SK-N-SH treated with all-trans-retinoic acid at 6 μM for 48 hours (cell line): ENCODE data around the gene ZNHIT3.

Experiments
- ATAC-seq: fragments of 200-7000 bp; cut with Tn5 transposase; 3 replicates; pipeline ENCODE4 v1.9.1; 2020; ENCODE audit warnings: mild to moderate bottlenecking, moderate library complexity
- ARNTL ChIP-seq: fragments of 450-650 bp; formaldehyde crosslinking; IDR thresholded peaks from 2 replicates; pipeline ENCODE4 v1.5.0; 2020; ENCODE audit warnings: low read depth, mild to moderate bottlenecking, moderate library complexity, borderline replicate concordance
- BACH2 ChIP-seq: fragments of 250-450 bp; sonication (Bioruptor Pico); IDR thresholded peaks from 2 replicates; pipeline ENCODE4 v1.9.0; 2021; ENCODE audit warnings: mild to moderate bottlenecking, borderline replicate concordance
- ESRRG ChIP-seq: fragments of 250-450 bp; sonication (Bioruptor Pico); IDR thresholded peaks from 2 replicates; pipeline ENCODE4 v1.6.1; 2021; ENCODE audit warnings: mild to moderate bottlenecking
- PPARA ChIP-seq: fragments of 250-450 bp; sonication (Bioruptor Pico); IDR thresholded peaks from 2 replicates; pipeline ENCODE4 v1.5.0; 2020; ENCODE audit warnings: mild to moderate bottlenecking, borderline replicate concordance
- RARB ChIP-seq: fragments of 250-450 bp; sonication (Bioruptor Pico); IDR thresholded peaks from 2 replicates; pipeline ENCODE4 v1.8.0; 2021; ENCODE audit warnings: mild to moderate bottlenecking, moderate library complexity
- SNAI2 ChIP-seq: fragments of 250-450 bp; sonication (Bioruptor Pico); IDR thresholded peaks from 2 replicates; pipeline ENCODE4 v1.5.0; 2020; ENCODE audit warnings: mild to moderate bottlenecking, moderate library complexity
- TCF4 ChIP-seq: fragments of 250-450 bp; sonication (Bioruptor Pico); IDR thresholded peaks from 2 replicates; pipeline ENCODE4 v1.8.0; 2021; ENCODE audit warnings: mild to moderate bottlenecking, moderate library complexity, borderline replicate concordance
- TOX ChIP-seq: fragments of 250-450 bp; sonication (Bioruptor Pico); IDR thresholded peaks from 2 replicates; pipeline ENCODE4 v1.8.0; 2021; ENCODE audit warnings: mild to moderate bottlenecking, moderate library complexity, borderline replicate concordance
- ZC3H10 ChIP-seq: fragments of 250-450 bp; sonication (Bioruptor Pico); IDR thresholded peaks from 2 replicates; pipeline ENCODE4 v1.5.1; 2021; ENCODE audit warnings: mild to moderate bottlenecking, moderate library complexity
- ZFP3 ChIP-seq: fragments of 250-450 bp; sonication (Bioruptor Pico); IDR thresholded peaks from 2 replicates; pipeline ENCODE4 v1.5.0; 2020; ENCODE audit warnings: mild to moderate bottlenecking, moderate library complexity
- ZFP30 ChIP-seq: fragments of 450-650 bp; formaldehyde crosslinking; IDR thresholded peaks from 2 replicates; pipeline ENCODE4 v1.5.0; 2022; ENCODE audit warnings: mild to moderate bottlenecking, moderate library complexity
- ZNF565 ChIP-seq: fragments of 450-650 bp; formaldehyde crosslinking; conservative IDR thresholded peaks from 2 replicates; pipeline ENCODE4 v1.5.0; 2020; ENCODE audit warnings: low read depth, mild to moderate bottlenecking, moderate library complexity
- ZNF70 ChIP-seq: fragments of 450-650 bp; formaldehyde crosslinking; IDR thresholded peaks from 2 replicates; pipeline ENCODE4 v1.5.0; 2020; ENCODE audit warnings: mild to moderate bottlenecking, moderate library complexity
- TF ChIP-seq, protein P1 (sequence below): fragments of 250-450 bp; sonication (Bioruptor Pico); IDR thresholded peaks from 2 replicates; pipeline ENCODE4 v1.5.0; 2020; ENCODE audit warnings: mild to moderate bottlenecking, moderate library complexity
- TF ChIP-seq, protein P2 (sequence below): fragments of 250-450 bp; sonication (Bioruptor Pico); IDR thresholded peaks from 2 replicates; pipeline ENCODE4 v1.8.0; 2021; ENCODE audit warnings: low read depth, mild to moderate bottlenecking, moderate library complexity, borderline replicate concordance
- TF ChIP-seq, protein P3 (sequence below): fragments of 250-450 bp; sonication (Bioruptor Pico); IDR thresholded peaks from 2 replicates; pipeline ENCODE4 v1.8.0; 2020; ENCODE audit warnings: mild to moderate bottlenecking, moderate library complexity, borderline replicate concordance
- TF ChIP-seq, protein P4 (sequence below): fragments of 250-450 bp; sonication (Bioruptor Pico); IDR thresholded peaks from 2 replicates; pipeline ENCODE4 v1.5.1; 2021; ENCODE audit warnings: mild to moderate bottlenecking, moderate library complexity

ZNHIT3 gene

DNA sequence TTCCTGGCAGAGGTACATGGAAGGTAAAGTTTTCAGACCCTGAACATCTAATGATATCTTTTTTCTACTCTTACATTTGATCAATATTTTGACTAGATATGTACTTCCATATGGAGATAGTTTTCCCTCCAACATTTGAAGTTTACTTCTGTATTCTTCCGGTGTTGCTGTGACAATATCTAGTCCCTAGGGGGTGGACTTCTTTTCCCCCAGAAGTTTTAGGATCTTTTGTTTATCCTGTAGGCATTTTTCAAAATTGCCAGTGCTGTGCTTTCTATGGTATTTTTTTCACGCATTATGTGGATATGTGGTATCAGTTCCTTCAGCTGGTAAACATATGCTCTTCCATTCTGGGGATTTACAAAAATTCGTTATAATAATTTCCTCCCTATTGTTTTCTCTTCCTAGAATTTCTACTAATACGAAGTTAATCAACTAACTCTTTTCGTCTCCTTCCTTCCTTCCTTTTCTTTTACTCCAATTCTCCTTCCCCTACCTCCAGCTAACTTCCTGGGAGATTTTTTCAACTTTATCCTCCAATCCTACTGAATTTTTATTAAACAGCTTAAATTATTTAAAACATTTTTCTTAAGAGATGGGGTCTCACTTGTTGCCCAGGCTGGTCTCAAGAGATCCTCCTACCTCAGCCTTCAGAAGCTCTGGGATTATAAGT is 26.1 kb upstream of the ZNHIT3 start:
- ATAC-seq: no peak
- TF ChIP-seq SNAI2 (CRISPR knock-in tag): no peak
- TF ChIP-seq, protein P1, sequence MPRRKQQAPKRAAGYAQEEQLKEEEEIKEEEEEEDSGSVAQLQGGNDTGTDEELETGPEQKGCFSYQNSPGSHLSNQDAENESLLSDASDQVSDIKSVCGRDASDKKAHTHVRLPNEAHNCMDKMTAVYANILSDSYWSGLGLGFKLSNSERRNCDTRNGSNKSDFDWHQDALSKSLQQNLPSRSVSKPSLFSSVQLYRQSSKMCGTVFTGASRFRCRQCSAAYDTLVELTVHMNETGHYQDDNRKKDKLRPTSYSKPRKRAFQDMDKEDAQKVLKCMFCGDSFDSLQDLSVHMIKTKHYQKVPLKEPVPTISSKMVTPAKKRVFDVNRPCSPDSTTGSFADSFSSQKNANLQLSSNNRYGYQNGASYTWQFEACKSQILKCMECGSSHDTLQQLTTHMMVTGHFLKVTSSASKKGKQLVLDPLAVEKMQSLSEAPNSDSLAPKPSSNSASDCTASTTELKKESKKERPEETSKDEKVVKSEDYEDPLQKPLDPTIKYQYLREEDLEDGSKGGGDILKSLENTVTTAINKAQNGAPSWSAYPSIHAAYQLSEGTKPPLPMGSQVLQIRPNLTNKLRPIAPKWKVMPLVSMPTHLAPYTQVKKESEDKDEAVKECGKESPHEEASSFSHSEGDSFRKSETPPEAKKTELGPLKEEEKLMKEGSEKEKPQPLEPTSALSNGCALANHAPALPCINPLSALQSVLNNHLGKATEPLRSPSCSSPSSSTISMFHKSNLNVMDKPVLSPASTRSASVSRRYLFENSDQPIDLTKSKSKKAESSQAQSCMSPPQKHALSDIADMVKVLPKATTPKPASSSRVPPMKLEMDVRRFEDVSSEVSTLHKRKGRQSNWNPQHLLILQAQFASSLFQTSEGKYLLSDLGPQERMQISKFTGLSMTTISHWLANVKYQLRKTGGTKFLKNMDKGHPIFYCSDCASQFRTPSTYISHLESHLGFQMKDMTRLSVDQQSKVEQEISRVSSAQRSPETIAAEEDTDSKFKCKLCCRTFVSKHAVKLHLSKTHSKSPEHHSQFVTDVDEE (CRISPR knock-in tag): no peak
- TF ChIP-seq ZNF70: no peak
- TF ChIP-seq TOX (CRISPR knock-in tag): no peak
- no peak for TF ChIP-seq PPARA (CRISPR knock-in tag)
- TF ChIP-seq, protein P2, sequence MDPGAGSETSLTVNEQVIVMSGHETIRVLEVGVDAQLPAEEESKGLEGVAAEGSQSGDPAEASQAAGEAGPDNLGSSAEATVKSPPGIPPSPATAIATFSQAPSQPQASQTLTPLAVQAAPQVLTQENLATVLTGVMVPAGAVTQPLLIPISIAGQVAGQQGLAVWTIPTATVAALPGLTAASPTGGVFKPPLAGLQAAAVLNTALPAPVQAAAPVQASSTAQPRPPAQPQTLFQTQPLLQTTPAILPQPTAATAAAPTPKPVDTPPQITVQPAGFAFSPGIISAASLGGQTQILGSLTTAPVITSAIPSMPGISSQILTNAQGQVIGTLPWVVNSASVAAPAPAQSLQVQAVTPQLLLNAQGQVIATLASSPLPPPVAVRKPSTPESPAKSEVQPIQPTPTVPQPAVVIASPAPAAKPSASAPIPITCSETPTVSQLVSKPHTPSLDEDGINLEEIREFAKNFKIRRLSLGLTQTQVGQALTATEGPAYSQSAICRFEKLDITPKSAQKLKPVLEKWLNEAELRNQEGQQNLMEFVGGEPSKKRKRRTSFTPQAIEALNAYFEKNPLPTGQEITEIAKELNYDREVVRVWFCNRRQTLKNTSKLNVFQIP: no peak
- no peak for TF ChIP-seq BACH2 (CRISPR knock-in tag)
- no peak for TF ChIP-seq ZC3H10
- no peak for TF ChIP-seq ESRRG (CRISPR knock-in tag)
- TF ChIP-seq TCF4 (CRISPR knock-in tag): no peak
- TF ChIP-seq RARB (CRISPR knock-in tag): no peak
- TF ChIP-seq, protein P3, sequence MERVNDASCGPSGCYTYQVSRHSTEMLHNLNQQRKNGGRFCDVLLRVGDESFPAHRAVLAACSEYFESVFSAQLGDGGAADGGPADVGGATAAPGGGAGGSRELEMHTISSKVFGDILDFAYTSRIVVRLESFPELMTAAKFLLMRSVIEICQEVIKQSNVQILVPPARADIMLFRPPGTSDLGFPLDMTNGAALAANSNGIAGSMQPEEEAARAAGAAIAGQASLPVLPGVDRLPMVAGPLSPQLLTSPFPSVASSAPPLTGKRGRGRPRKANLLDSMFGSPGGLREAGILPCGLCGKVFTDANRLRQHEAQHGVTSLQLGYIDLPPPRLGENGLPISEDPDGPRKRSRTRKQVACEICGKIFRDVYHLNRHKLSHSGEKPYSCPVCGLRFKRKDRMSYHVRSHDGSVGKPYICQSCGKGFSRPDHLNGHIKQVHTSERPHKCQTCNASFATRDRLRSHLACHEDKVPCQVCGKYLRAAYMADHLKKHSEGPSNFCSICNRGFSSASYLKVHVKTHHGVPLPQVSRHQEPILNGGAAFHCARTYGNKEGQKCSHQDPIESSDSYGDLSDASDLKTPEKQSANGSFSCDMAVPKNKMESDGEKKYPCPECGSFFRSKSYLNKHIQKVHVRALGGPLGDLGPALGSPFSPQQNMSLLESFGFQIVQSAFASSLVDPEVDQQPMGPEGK (CRISPR knock-in tag): no peak
- TF ChIP-seq ZNF565 (CRISPR knock-in tag): no peak
- no peak for TF ChIP-seq ZFP3 (CRISPR knock-in tag)
- TF ChIP-seq ZFP30 (CRISPR knock-in tag): no peak
- TF ChIP-seq ARNTL (CRISPR knock-in tag): no peak
- TF ChIP-seq, all 23 proteins: peak for 0

DNA sequence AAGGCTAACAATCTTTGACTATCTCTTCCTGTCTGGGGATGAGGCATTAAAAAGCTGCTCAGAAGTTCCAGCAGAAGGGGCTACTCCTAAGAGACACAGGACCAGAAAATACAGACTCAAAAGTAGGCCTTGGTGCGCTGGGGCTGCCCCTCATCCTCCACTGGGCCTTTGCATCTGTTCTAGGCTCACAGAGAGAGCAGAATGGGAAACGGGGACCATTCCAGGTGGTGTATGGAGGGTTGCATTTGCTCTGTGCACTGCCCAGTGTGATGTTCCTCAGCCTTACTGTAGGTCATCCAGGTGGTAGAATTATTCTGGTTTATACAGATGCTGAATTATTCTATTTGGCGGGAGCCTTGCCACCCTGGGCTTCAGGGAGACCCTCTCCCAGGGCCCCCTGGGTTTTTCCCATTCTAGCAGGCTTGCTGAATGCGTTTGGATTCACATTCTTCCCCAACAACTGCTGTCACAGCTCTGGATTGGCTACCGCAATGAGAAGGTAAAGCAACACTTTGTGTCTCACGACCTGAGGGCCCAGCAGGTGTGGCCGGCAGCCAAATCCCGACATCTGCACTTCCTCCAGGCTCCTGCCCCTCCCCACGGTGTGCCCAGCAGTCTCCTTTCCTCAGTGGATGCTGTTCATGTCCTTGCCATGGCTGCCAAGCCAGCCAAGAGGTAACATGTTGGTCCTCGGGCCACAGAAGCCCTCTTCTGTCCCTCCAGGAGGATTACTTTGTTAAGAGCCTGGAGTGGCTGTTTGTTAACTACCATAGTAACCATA is 25.0 kb upstream of the ZNHIT3 start:
- no peak for TF ChIP-seq ZFP3 (CRISPR knock-in tag)
- no peak for TF ChIP-seq ZFP30 (CRISPR knock-in tag)
- TF ChIP-seq, protein P4, sequence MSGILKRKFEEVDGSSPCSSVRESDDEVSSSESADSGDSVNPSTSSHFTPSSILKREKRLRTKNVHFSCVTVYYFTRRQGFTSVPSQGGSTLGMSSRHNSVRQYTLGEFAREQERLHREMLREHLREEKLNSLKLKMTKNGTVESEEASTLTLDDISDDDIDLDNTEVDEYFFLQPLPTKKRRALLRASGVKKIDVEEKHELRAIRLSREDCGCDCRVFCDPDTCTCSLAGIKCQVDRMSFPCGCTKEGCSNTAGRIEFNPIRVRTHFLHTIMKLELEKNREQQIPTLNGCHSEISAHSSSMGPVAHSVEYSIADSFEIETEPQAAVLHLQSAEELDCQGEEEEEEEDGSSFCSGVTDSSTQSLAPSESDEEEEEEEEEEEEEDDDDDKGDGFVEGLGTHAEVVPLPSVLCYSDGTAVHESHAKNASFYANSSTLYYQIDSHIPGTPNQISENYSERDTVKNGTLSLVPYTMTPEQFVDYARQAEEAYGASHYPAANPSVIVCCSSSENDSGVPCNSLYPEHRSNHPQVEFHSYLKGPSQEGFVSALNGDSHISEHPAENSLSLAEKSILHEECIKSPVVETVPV (CRISPR knock-in tag): no peak
- no peak for TF ChIP-seq BACH2 (CRISPR knock-in tag)
- no peak for TF ChIP-seq PPARA (CRISPR knock-in tag)
- TF ChIP-seq ZNF70: no peak
- TF ChIP-seq, protein P3 (CRISPR knock-in tag): no peak
- TF ChIP-seq TOX (CRISPR knock-in tag): no peak
- TF ChIP-seq TCF4 (CRISPR knock-in tag): no peak
- ATAC-seq: no peak
